HepG2 (cell line): Measurements from ENCODE around the gene TXNDC11. TPM values are rescaled to one million over a fixed set of nuclear protein-coding genes. Genes with fewer than 3 reads are reported as not detected.

Experiments used
- AKAP8 ChIP-seq: sonication (generic); formaldehyde crosslinking; IDR thresholded peaks from 2 replicates; pipeline ENCODE4 v1.5.1; 2020; ENCODE audit warnings: mild to moderate bottlenecking, missing genetic modification reagents
- ARID5B ChIP-seq: IDR thresholded peaks from 2 replicates; pipeline ENCODE4 v1.4.0; 2020; ENCODE audit warnings: mild to moderate bottlenecking, missing genetic modification reagents
- CC2D1A ChIP-seq: sonication (generic); formaldehyde crosslinking; IDR thresholded peaks from 2 replicates; pipeline ENCODE4 v1.8.1; 2023; ENCODE audit warnings: mild to moderate bottlenecking, missing genetic modification reagents
- FOXO1 ChIP-seq: sonication (generic); formaldehyde crosslinking; IDR thresholded peaks from 2 replicates; pipeline ENCODE4 v1.4.0; 2020; ENCODE audit warnings: missing genetic modification reagents
- HHEX ChIP-seq: IDR thresholded peaks from 2 replicates; pipeline ENCODE4 v1.6.1; 2016; ENCODE audit warnings: control low read depth
- HOXA3 ChIP-seq: sonication (generic); formaldehyde crosslinking; IDR thresholded peaks from 2 replicates; pipeline ENCODE4 v1.5.0; 2020; ENCODE audit warnings: missing genetic modification reagents
- MIER2 ChIP-seq: IDR thresholded peaks from 2 replicates; pipeline ENCODE4 v1.6.1; 2016; ENCODE audit warnings: missing biosample characterization, missing genetic modification reagents
- MTF2 ChIP-seq: sonication (generic); formaldehyde crosslinking; IDR thresholded peaks from 2 replicates; pipeline ENCODE4 v1.5.0; 2020; ENCODE audit warnings: missing genetic modification reagents, borderline replicate concordance
- MXD4 ChIP-seq: IDR thresholded peaks from 2 replicates; pipeline ENCODE4 v1.6.1; 2016; ENCODE audit warnings: mild to moderate bottlenecking, missing biosample characterization, missing genetic modification reagents
- PATZ1 ChIP-seq: sonication (generic); formaldehyde crosslinking; IDR thresholded peaks from 2 replicates; pipeline ENCODE4 v1.4.0; 2020; ENCODE audit warnings: missing genetic modification reagents
- RBAK ChIP-seq: sonication (generic); formaldehyde crosslinking; IDR thresholded peaks from 2 replicates; pipeline ENCODE4 v1.5.1; 2020; ENCODE audit warnings: mild to moderate bottlenecking, missing genetic modification reagents
- RNF2 ChIP-seq: fragments of 450-650 bp; conservative IDR thresholded peaks from 2 replicates; pipeline ENCODE4 v1.6.1; 2016; ENCODE audit warnings: low read depth
- SNAI1 ChIP-seq: sonication (generic); formaldehyde crosslinking; IDR thresholded peaks from 2 replicates; pipeline ENCODE4 v1.5.0; 2020; ENCODE audit warnings: mild to moderate bottlenecking, missing genetic modification reagents, borderline replicate concordance
- SP4 ChIP-seq: sonication (generic); formaldehyde crosslinking; IDR thresholded peaks from 2 replicates; pipeline ENCODE4 v1.8.1; 2023; ENCODE audit warnings: mild to moderate bottlenecking, missing genetic modification reagents
- SRF ChIP-seq: IDR thresholded peaks from 2 replicates; pipeline ENCODE4 v1.6.1; 2011; ENCODE audit warnings: mild to moderate bottlenecking, low read depth, low read length, moderate library complexity
- SSRP1 ChIP-seq: IDR thresholded peaks from 2 replicates; pipeline ENCODE4 v1.6.1; 2016; ENCODE audit warnings: control low read depth
- TBL1XR1 ChIP-seq: fragments of 150-350 bp; IDR thresholded peaks from 2 replicates; pipeline ENCODE4 v1.6.1; 2014; ENCODE audit warnings: borderline replicate concordance, low read length; ENCODE audit not compliant: partially characterized antibody
- ZFP36L2 ChIP-seq: sonication (generic); formaldehyde crosslinking; IDR thresholded peaks from 2 replicates; pipeline ENCODE4 v1.4.0; 2020; ENCODE audit warnings: missing genetic modification reagents
- ZMAT3 ChIP-seq: sonication (generic); formaldehyde crosslinking; conservative IDR thresholded peaks from 2 replicates; pipeline ENCODE4 v1.7.0; 2021; ENCODE audit warnings: missing genetic modification reagents
- ZNF232 ChIP-seq: sonication (generic); formaldehyde crosslinking; IDR thresholded peaks from 2 replicates; pipeline ENCODE4 v1.4.0; 2020; ENCODE audit warnings: missing genetic modification reagents, borderline replicate concordance
- ZNF510 ChIP-seq: sonication (generic); formaldehyde crosslinking; IDR thresholded peaks from 2 replicates; pipeline ENCODE4 v1.4.0; 2020; ENCODE audit warnings: low read depth, mild to moderate bottlenecking, missing genetic modification reagents
- ZNF605 ChIP-seq: sonication (generic); formaldehyde crosslinking; IDR thresholded peaks from 2 replicates; pipeline ENCODE4 v1.8.0; 2022; ENCODE audit warnings: mild to moderate bottlenecking, missing genetic modification reagents
- polyA plus RNA-seq, 8 experiments: library from polyadenylated mRNA; depleted of rRNA in 3 of 8; stranded (reverse) in 7 of 8; unstranded in 1 of 8; fragments of >200 nt; fragmentation: Illumina TruSeq in 4 of 8; extraction: Trizol in 4 of 8; gene quantifications; 2 replicates each; pipeline versions ENCODE4 v1.2.1 to v1.2.3, GENCODE V29; 2011 to 2016; ENCODE audit warnings: low read depth in 4 of 8, missing spikeins in 1 of 8, mixed read lengths in 1 of 8; ENCODE audit not compliant: insufficient read depth in 1 of 8
- total RNA-seq, 5 experiments: library from RNA; depleted of rRNA; stranded (reverse); fragments of >200 nt; fragmentation: Illumina TruSeq; extraction: Trizol; gene quantifications; 2 replicates each; pipeline ENCODE4 v1.2.3, GENCODE V29; 2016; ENCODE audit warnings: low read depth in 1 of 5
- TF ChIP-seq, protein P1 (sequence below): IDR thresholded peaks from 2 replicates; pipeline ENCODE4 v1.6.1; 2016
- TF ChIP-seq, protein P2 (sequence below): sonication (generic); formaldehyde crosslinking; IDR thresholded peaks from 2 replicates; pipeline ENCODE4 v1.5.0; 2020; ENCODE audit warnings: missing genetic modification reagents, mild to moderate bottlenecking, borderline replicate concordance

TXNDC11 gene
- total and polyA plus RNA-seq, 2 of the 13 experiments (the other 11 are each of a cell fraction or from before 2014, with no cell fraction given) = 74.9 to 123 TPM

GRCh38 chr16:11675561-11676511, 66.8 kb downstream of the TXNDC11 start (continued):
- no peak; the same call in 1 of the 2 replicates for TF ChIP-seq ZMAT3
- TF ChIP-seq HHEX (CRISPR knock-in tag) = no peak
- no peak for TF ChIP-seq MTF2 (CRISPR knock-in tag)
- peak; percentile 71; the same call in 1 of the 2 replicates for TF ChIP-seq ZNF510 (CRISPR knock-in tag)
- no peak for TF ChIP-seq ZNF605
- peak; percentile 57; the same call in 1 of the 2 replicates for TF ChIP-seq SSRP1 (CRISPR knock-in tag)
- TF ChIP-seq RBAK (CRISPR knock-in tag) = no peak
- TF ChIP-seq MIER2 (CRISPR knock-in tag) = no peak
- no peak for TF ChIP-seq ZFP36L2
- TF ChIP-seq FOXO1 (CRISPR knock-in tag) = no peak
- TF ChIP-seq PATZ1 (CRISPR knock-in tag) = peak; percentile 32
- TF ChIP-seq, protein P1, sequence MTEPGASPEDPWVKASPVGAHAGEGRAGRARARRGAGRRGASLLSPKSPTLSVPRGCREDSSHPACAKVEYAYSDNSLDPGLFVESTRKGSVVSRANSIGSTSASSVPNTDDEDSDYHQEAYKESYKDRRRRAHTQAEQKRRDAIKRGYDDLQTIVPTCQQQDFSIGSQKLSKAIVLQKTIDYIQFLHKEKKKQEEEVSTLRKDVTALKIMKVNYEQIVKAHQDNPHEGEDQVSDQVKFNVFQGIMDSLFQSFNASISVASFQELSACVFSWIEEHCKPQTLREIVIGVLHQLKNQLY (CRISPR knock-in tag) = peak; percentile 49; the same call in 1 of the 2 replicates
- TF ChIP-seq RNF2 = peak; percentile 64; the same call in 1 of the 2 replicates
- TF ChIP-seq, protein P2, sequence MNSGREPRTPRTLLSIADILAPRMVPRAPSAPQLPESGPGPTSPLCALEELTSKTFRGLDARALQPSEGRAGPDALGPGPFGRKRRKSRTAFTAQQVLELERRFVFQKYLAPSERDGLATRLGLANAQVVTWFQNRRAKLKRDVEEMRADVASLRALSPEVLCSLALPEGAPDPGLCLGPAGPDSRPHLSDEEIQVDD (CRISPR knock-in tag) = no peak
- TF ChIP-seq ZNF232 (CRISPR knock-in tag) = no peak
- no peak for TF ChIP-seq SRF
- no peak for TF ChIP-seq CC2D1A (CRISPR knock-in tag)
- TF ChIP-seq SP4 (CRISPR knock-in tag) = 0 out of 2 replicates have a peak, but pooled peaks have one; percentile 63
- TF ChIP-seq SNAI1 (CRISPR knock-in tag) = no peak
- TF ChIP-seq AKAP8 = no peak; the same call in 1 of the 2 replicates
- peak; percentile 57; the same call in 1 of the 2 replicates for TF ChIP-seq HOXA3
- peak; percentile 71 for TF ChIP-seq ARID5B (CRISPR knock-in tag)
- TF ChIP-seq MXD4 = no peak
- TF ChIP-seq TBL1XR1 = no peak
